Vagina (tissue), 2 donors: Measurements from ENCODE around the gene COL5A2. TPM values are rescaled to one million over a fixed set of nuclear protein-coding genes. Genes with fewer than 3 reads are reported as not detected.

Experiments
- DNase-seq, 2 donors: peaks; one replicate each; pipeline ENCODE4 v3.0.0-alpha.2; 2017; ENCODE audit errors: extremely low spot score in 2 of 2
- H3K27ac ChIP-seq: fragments of 200-600 bp; sonication (generic); one replicate; pipeline ENCODE4 v1.5.1; 2019
- H3K27me3 ChIP-seq: fragments of 200-600 bp; sonication (generic); one replicate; pipeline ENCODE4 v1.5.1; 2019
- H3K36me3 ChIP-seq, 2 donors: fragments of 200-600 bp; sonication (generic); one replicate each; pipeline ENCODE4 v1.5.1; 2017 to 2019
- H3K4me1 ChIP-seq: fragments of 200-600 bp; sonication (generic); one replicate; pipeline ENCODE4 v1.5.1; 2019
- H3K4me3 ChIP-seq, 2 donors: fragments of 200-600 bp; sonication (generic); 1 replicate in 1 of 2; 2 replicates in 1 of 2; pipeline ENCODE4 v1.5.1; 2016 to 2019
- H3K9me3 ChIP-seq: fragments of 200-600 bp; sonication (generic); one replicate; pipeline ENCODE4 v1.5.1; 2019
- CTCF ChIP-seq, 3 experiments: fragments of 450-650 bp in 2 of 3; fragments of 200-600 bp in 1 of 3; sonication (generic) in 1 of 3; IDR thresholded peaks; one replicate each; pipeline ENCODE4 v1.5.1; 2017 to 2019; ENCODE audit warnings: antibody characterized with exemption in 3 of 3, mild to moderate bottlenecking in 2 of 3, moderate library complexity in 2 of 3
- POLR2A ChIP-seq, 2 donors: fragments of 450-650 bp; IDR thresholded peaks; one replicate each; pipeline ENCODE4 v1.6.1; 2017; ENCODE audit warnings: antibody characterized with exemption in 2 of 2, mild to moderate bottlenecking in 2 of 2, moderate library complexity in 2 of 2
- POLR2AphosphoS5 ChIP-seq, 2 donors: sonication (generic); formaldehyde crosslinking; IDR thresholded peaks; one replicate each; pipeline ENCODE4 v1.9.0; 2017; ENCODE audit warnings: antibody characterized with exemption in 2 of 2, mild to moderate bottlenecking in 2 of 2, low read depth in 1 of 2; ENCODE audit not compliant: insufficient read depth in 1 of 2
- intact Hi-C: fragments of 100-400 bp; cut with DNase I; formaldehyde crosslinking; loops from one replicate; pipeline ENCODE4 v1.15.1; 2023
- total RNA-seq: library from RNA; depleted of rRNA; stranded (reverse); fragments of >200 nt; gene quantifications from one replicate; pipeline ENCODE4 v1.2.3, GENCODE V29; 2016

Gene COL5A2
- total RNA-seq, 1 donor from 2014 or later, result 33.1 TPM

DNA sequence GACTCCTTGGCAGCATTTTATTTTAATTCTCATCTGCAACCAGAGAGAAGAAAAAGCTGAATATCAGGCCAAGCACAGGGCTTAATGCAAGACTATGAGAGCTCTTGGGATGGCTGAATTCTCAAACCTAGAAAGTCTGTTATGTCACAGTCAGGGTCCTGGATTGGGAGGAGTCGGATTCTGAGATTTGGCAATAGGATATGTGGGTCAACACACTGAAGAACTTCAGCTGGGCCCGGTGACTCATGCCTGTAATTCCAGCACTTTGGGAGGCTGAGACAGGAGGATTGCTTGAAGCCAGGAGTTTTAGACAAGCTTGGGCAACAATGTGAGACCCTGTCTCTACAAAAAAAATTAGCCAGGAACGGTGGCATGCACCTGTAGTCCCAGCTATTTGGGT is 103.0 kb downstream of the COL5A2 start:
- H3K36me3 ChIP-seq, result peaks cover 0 to 13% of the 10 kb centered on the region in 2 donors
- TF ChIP-seq POLR2A (IDR thresholded peaks at IDR 0.05) (no peak), POLR2AphosphoS5 (IDR thresholded peaks at IDR 0.05; ENCODE audit: insufficient read depth in 1 of 2, low read depth in 1 of 2) (no peak), CTCF (IDR thresholded peaks at IDR 0.05) (no peak)
- no peaks in the 10 kb centered on the region for H3K27me3 ChIP-seq
- peak overlapping the region; percentile 19 for H3K27ac ChIP-seq
- H3K4me3 ChIP-seq, result no peak overlapping the region
- no peaks in the 10 kb centered on the region for H3K4me1 ChIP-seq
- no peaks in the 10 kb centered on the region for H3K9me3 ChIP-seq
- intact Hi-C loops, result no loop called here
- DNase-seq, result no peak

DNA sequence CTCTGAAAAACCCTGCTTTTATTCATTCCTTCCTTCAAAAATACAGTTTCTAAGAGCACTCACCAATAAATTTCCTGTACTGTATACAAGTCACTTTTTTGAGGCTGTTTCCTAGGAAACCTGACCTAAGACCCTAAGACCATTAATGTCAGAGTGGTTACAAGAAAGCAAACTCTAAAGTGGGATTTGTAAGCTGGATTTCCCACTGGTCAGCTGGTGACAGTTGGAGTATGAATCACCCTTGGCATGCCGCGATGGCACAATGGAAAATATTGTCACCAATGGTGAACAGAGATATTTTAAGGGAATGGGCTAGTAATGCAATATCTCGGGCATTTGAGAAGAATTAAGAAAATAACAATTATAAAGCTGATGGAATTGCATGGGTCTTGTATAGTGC is 103.4 kb downstream of the COL5A2 start:
- peaks cover 0 to 18% of the 10 kb centered on the region in 2 donors for H3K36me3 ChIP-seq
- DNase-seq, result no peak
- H3K27me3 ChIP-seq, result no peaks in the 10 kb centered on the region
- intact Hi-C loops, result no loop called here
- H3K9me3 ChIP-seq, result no peaks in the 10 kb centered on the region
- H3K27ac ChIP-seq, result peak overlapping the region; percentile 19
- H3K4me1 ChIP-seq, result no peaks in the 10 kb centered on the region
- no peak for TF ChIP-seq POLR2AphosphoS5 (IDR thresholded peaks at IDR 0.05; ENCODE audit: insufficient read depth in 1 of 2, low read depth in 1 of 2)
- TF ChIP-seq POLR2A (IDR thresholded peaks at IDR 0.05), result no peak
- no peak for TF ChIP-seq CTCF (IDR thresholded peaks at IDR 0.05)
- H3K4me3 ChIP-seq, result no peak overlapping the region

- TF ChIP-seq CTCF (IDR thresholded peaks at IDR 0.05), result no peak
- TF ChIP-seq POLR2AphosphoS5 (IDR thresholded peaks at IDR 0.05; ENCODE audit: insufficient read depth in 1 of 2, low read depth in 1 of 2), result no peak
- TF ChIP-seq POLR2A (IDR thresholded peaks at IDR 0.05), result no peak
- H3K4me1 ChIP-seq, result no peaks in the 10 kb centered on the region
- H3K4me3 ChIP-seq, result no peak overlapping the region
- DNase-seq, result no peak
- H3K9me3 ChIP-seq, result no peaks in the 10 kb centered on the region
- no peak overlapping the region for H3K27ac ChIP-seq
- H3K36me3 ChIP-seq, result peaks cover 0 to 23% of the 10 kb centered on the region in 2 donors
- H3K27me3 ChIP-seq, result no peaks in the 10 kb centered on the region
- intact Hi-C loops, result no loop called here
These were observed 105.1 kb downstream of the COL5A2 start for GRCh38 chr2:189074506-189074905.

DNA sequence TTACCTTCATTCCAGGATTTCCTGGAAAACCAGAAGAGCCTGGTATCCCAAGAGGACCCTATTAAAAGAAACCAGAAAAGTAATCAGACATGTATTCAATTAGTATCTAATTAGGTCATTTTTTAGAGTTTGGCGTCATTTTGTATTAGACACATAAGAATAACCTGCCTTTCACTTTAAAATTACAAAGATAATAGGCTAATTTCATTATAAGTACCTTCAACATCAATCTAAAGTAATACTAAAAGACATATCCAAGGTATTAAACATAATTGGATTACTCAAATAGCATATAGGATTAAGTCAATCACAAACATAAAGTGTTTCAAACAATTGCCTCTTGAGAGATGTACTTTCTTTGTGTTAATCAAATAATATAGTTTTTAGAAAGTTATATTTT is 107.5 kb downstream of the COL5A2 start:
- intact Hi-C loops, result no loop called here
- Histone ChIP-seq H3K9me3 (no peaks in the 10 kb centered on the region), H3K27me3 (no peaks in the 10 kb centered on the region), H3K4me3 (no peak overlapping the region), H3K4me1 (no peaks in the 10 kb centered on the region), H3K36me3 (peaks cover 0 to 23% of the 10 kb centered on the region in 2 donors), H3K27ac (no peak overlapping the region)
- TF ChIP-seq CTCF (IDR thresholded peaks at IDR 0.05), result no peak
- no peak for TF ChIP-seq POLR2AphosphoS5 (IDR thresholded peaks at IDR 0.05; ENCODE audit: insufficient read depth in 1 of 2, low read depth in 1 of 2)
- TF ChIP-seq POLR2A (IDR thresholded peaks at IDR 0.05), result no peak
- DNase-seq, result no peak

DNA sequence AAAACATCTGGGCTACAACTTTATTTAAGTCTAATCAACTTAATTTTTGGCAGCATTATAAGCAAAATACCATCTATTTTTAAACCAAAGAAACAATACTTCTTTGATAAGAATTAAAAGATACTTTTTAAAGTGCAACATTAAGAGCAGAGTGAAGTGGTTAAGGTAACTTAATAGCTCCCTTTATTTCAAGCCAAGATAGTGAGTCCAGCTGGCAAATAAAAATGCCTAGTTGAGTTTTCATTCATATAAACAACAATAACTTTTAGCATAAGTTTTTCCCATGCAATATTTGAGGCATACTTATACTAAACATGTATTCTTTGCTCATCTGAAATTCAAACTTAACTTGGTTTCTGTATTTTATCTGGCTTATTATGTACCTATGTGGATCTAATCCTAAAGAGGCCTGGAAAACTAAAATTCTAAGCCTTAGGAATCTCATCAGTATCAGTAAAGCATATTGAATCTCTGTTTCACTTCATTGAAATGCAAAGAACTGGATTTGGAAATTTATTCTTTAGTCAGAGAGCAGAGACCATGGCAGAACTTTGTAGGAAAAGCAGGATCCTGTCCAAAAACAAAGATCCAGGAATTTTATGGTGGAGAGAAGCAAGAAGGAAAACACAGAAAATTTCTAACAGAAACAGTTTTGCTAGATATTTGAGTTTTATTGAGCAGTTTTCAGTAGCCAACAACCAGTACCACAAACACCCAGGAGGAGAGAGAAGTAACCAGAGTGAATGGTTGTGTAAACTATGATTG is 109.5 kb downstream of the COL5A2 start:
- Histone ChIP-seq H3K27ac (no peak overlapping the region), H3K4me1 (no peaks in the 10 kb centered on the region), H3K9me3 (no peaks in the 10 kb centered on the region), H3K27me3 (no peaks in the 10 kb centered on the region), H3K36me3 (peaks cover 0 to 31% of the 10 kb centered on the region in 2 donors), H3K4me3 (no peak overlapping the region)
- no peak for DNase-seq
- intact Hi-C loops, result no loop called here
- TF ChIP-seq POLR2A (IDR thresholded peaks at IDR 0.05), result no peak
- no peak for TF ChIP-seq CTCF (IDR thresholded peaks at IDR 0.05)
- no peak for TF ChIP-seq POLR2AphosphoS5 (IDR thresholded peaks at IDR 0.05; ENCODE audit: insufficient read depth in 1 of 2, low read depth in 1 of 2)
